Sigmoid colon (tissue), 4 donors: ENCODE results near the gene FXR1.

Experiments
- CTCF ChIP-seq, 4 experiments: fragments of 450-650 bp in 3 of 4; fragments of 200-600 bp in 1 of 4; IDR thresholded peaks; one replicate each; pipeline ENCODE4 v1.5.1; 2016 to 2019; ENCODE audit warnings: antibody characterized with exemption in 4 of 4, mild to moderate bottlenecking in 3 of 4, moderate library complexity in 2 of 4
- EP300 ChIP-seq, 4 donors: sonication (generic); formaldehyde crosslinking; IDR thresholded peaks; one replicate each; pipeline ENCODE4 v1.6.1; 2017; ENCODE audit warnings: antibody characterized with exemption in 4 of 4
- POLR2A ChIP-seq, 2 donors: fragments of 450-650 bp; IDR thresholded peaks; one replicate each; pipeline ENCODE4 v1.6.1; 2016; ENCODE audit warnings: antibody characterized with exemption in 2 of 2, mild to moderate bottlenecking in 2 of 2, moderate library complexity in 2 of 2
- POLR2AphosphoS5 ChIP-seq, 4 donors: sonication (generic); formaldehyde crosslinking; IDR thresholded peaks; one replicate each; pipeline ENCODE4 v1.6.1; 2017; ENCODE audit warnings: antibody characterized with exemption in 4 of 4

DNA sequence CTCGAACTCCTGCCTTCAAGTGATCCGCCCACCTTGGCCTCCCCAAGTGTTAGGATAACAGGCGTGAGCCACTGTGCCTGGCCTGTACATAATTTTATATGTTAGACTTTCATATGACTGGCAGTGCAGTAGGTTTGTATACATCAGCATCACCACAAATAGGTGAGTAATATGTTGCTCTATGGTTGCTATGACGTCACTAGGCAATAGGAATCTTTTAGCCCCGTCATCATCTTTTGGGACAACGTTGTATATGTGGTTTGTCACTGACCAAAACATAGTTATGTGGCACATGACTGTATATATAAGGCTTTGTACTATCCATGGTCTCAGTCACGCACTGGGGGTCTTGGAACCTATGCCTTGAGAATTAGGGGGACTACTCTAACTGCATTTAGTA is 94.1 kb downstream of the FXR1 start:
- TF ChIP-seq CTCF (IDR thresholded peaks at IDR 0.05): no peak
- TF ChIP-seq POLR2AphosphoS5 (IDR thresholded peaks at IDR 0.05): no peak
- no peak for TF ChIP-seq EP300 (IDR thresholded peaks at IDR 0.05)
- TF ChIP-seq POLR2A (IDR thresholded peaks at IDR 0.05): no peak
